Endothelial cell of umbilical vein (primary cell): ENCODE results near the gene KCNJ18. TPM values are rescaled to one million over a fixed set of nuclear protein-coding genes. Genes with fewer than 3 reads are reported as not detected.
"Not testable (repeated sequence)": the region's sequence is repeated elsewhere in the genome, so short reads cannot be mapped to it uniquely, and the experiment has no call there.

Source experiments
- BruUV-seq: library from RNA; stranded (reverse); fragments of 400-500 nt; replicated peaks from 2 replicates; lab custom pipeline; 2021; lab: Mats Ljungman, UMichigan
- CTCF ChIA-PET: fragments of 300-600, 350-600 bp; sonication (Branson Sonifier 250); formaldehyde crosslinking; loops from one replicate; lab custom pipeline; 2021; ENCODE audit warnings: antibody characterized with exemption, inconsistent platforms; lab: Charles Lee
- POLR2A ChIA-PET: fragments of 300-600, 350-600 bp; sonication (Branson Sonifier 250); formaldehyde crosslinking; loops from one replicate; lab custom pipeline; 2021; ENCODE audit warnings: antibody characterized with exemption, inconsistent platforms; lab: Charles Lee
- DNase-seq: peaks from one replicate; pipeline ENCODE4 v3.0.0-alpha.2; 2011; ENCODE audit warnings: low read depth, low spot score
- FAIRE-seq: peaks from 2 replicates; lab custom pipeline; 2011; peaks lifted over from hg19 to GRCh38; lab: Jason Lieb, UNC
- H2AFZ ChIP-seq: 2 replicates; pipeline ENCODE4 v1.6.0; 2012; ENCODE audit warnings: low read depth, low read length, control low read depth, inconsistent platforms
- H3K27ac ChIP-seq: 2 replicates; pipeline ENCODE4 v1.5.1; 2011; ENCODE audit warnings: low read depth, mild to moderate bottlenecking, control low read depth, low read length, moderate library complexity; ENCODE audit not compliant: insufficient read depth
- H3K27me3 ChIP-seq, 2 experiments: 2 replicates each; pipeline versions ENCODE4 v1.6.0 to v1.6.1; 2011; ENCODE audit warnings: low read length in 2 of 2, mixed read lengths in 1 of 2; ENCODE audit not compliant: control insufficient read depth in 2 of 2, insufficient read depth in 2 of 2
- H3K36me3 ChIP-seq, 2 experiments: 2 replicates in 1 of 2; 3 replicates in 1 of 2; pipeline ENCODE4 v1.5.1; 2011; ENCODE audit warnings: low read length in 2 of 2, mild to moderate bottlenecking in 1 of 2, moderate library complexity in 1 of 2; ENCODE audit not compliant: control insufficient read depth in 2 of 2, insufficient read depth in 2 of 2; ENCODE audit errors: extremely low read depth in 1 of 2
- H3K4me1 ChIP-seq: 3 replicates; pipeline ENCODE4 v1.5.1; 2011; ENCODE audit warnings: mild to moderate bottlenecking, low read length; ENCODE audit not compliant: control insufficient read depth, insufficient read depth; ENCODE audit errors: extremely low read depth
- H3K4me2 ChIP-seq: 2 replicates; pipeline ENCODE4 v1.6.1; 2011; ENCODE audit warnings: low read length, control low read depth, mixed read lengths; ENCODE audit not compliant: insufficient read depth
- H3K4me3 ChIP-seq, 3 experiments: fragments of 200-600 bp in 1 of 3; sonication (generic), shearing (Covaris generic) in 1 of 3; replicated peaks in 1 of 3; 2 replicates each; pipeline ENCODE4 v1.5.1; 2011 to 2016; ENCODE audit warnings: control low read depth in 3 of 3, low read length in 3 of 3, mild to moderate bottlenecking in 2 of 3, inconsistent platforms in 1 of 3, low read depth in 1 of 3, moderate library complexity in 1 of 3; ENCODE audit not compliant: insufficient read depth in 1 of 3
- H3K79me2 ChIP-seq: 2 replicates; pipeline ENCODE4 v1.6.0; 2012; ENCODE audit warnings: low read length, inconsistent platforms; ENCODE audit not compliant: control insufficient read depth, insufficient read depth
- H3K9ac ChIP-seq: replicated peaks from 2 replicates; pipeline ENCODE3; 2011; ENCODE audit warnings: low read length, control low read depth; ENCODE audit not compliant: insufficient read depth; ENCODE audit errors: extremely low read depth
- H3K9me1 ChIP-seq: replicated peaks from 3 replicates; pipeline ENCODE4 v1.6.0; 2011; ENCODE audit warnings: mild to moderate bottlenecking, low read length; ENCODE audit not compliant: control insufficient read depth, insufficient read depth; ENCODE audit errors: extremely low read depth
- H3K9me3 ChIP-seq: replicated peaks from 2 replicates; pipeline ENCODE4 v1.5.1; 2012; ENCODE audit warnings: low read length, inconsistent platforms; ENCODE audit not compliant: control insufficient read depth, insufficient read depth
- H4K20me1 ChIP-seq: replicated peaks from 2 replicates; pipeline ENCODE3; 2011; ENCODE audit warnings: mild to moderate bottlenecking, low read length; ENCODE audit not compliant: control insufficient read depth, insufficient read depth; ENCODE audit errors: extremely low read depth
- dilution Hi-C: fragments of 300-500 bp; cut with MboI; formaldehyde crosslinking; loops from one replicate; pipeline ENCODE4 v1.15.0; 2019; ENCODE audit warnings: low sequenced_read_pairs; ENCODE audit not compliant: extremely low pct_ligation_motif_present
- intact Hi-C: fragments of 100-400 bp; cut with micrococcal nuclease; formaldehyde crosslinking; loops from one replicate; pipeline ENCODE4 v1.10.0; 2022
- polyA plus RNA-seq, 4 experiments: library from polyadenylated mRNA; depleted of rRNA in 3 of 4; stranded (reverse) in 3 of 4; unstranded in 1 of 4; fragments of >200 nt; gene quantifications; 2 replicates each; pipeline versions ENCODE4 v1.2.1 to v1.2.3, GENCODE V29; 2011 to 2012; ENCODE audit warnings: missing spikeins in 1 of 4
- total RNA-seq: library from RNA; stranded (reverse); gene quantifications from 2 replicates; pipeline ENCODE4 v1.2.3, GENCODE V29; 2021

Gene KCNJ18
- total and polyA plus RNA-seq, 2 donors (not counting 3 experiments of a cell fraction or from before 2014, with no cell fraction given), result not detected

DNA sequence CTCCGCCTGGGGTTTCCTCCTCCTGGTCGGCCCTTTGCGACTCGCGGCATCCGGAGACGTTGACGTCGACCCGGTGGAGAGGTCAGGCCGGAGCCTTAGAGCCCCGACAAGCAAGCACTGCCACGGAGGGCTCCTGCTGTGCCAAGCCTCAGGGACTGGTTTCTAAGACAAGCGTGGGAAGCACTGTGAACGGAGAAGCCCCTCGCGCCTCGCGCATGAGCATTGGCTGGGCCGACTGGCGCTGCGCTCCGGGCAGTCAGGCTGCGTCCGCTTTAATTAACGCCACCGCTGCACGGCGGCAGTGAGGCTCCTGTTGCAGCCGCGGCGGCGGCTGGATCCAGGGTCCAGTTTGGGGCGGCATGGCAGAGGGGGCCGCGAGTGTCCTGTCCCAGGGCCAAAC is 10.2 kb upstream of the KCNJ18 start:
- H2AFZ ChIP-seq, POLR2A ChIA-PET, H3K4me2 ChIP-seq, H3K9me1 ChIP-seq, H3K4me1 ChIP-seq, dilution Hi-C loops, BruUV-seq, H3K27me3 ChIP-seq, CTCF ChIA-PET, H3K9ac ChIP-seq, FAIRE-seq, H3K79me2 ChIP-seq, H3K4me3 ChIP-seq, H3K36me3 ChIP-seq, intact Hi-C loops, H4K20me1 ChIP-seq, H3K27ac ChIP-seq, DNase-seq: not testable (repeated sequence)
- peaks cover 15% of the 10 kb centered on the region for H3K9me3 ChIP-seq

- H3K9me3 ChIP-seq, H3K9me1 ChIP-seq, FAIRE-seq, H3K4me2 ChIP-seq, POLR2A ChIA-PET, H3K9ac ChIP-seq, H3K79me2 ChIP-seq, dilution Hi-C loops, H3K27ac ChIP-seq, DNase-seq, H3K36me3 ChIP-seq, H3K4me3 ChIP-seq, H3K4me1 ChIP-seq, intact Hi-C loops, BruUV-seq, H3K27me3 ChIP-seq, H2AFZ ChIP-seq, H4K20me1 ChIP-seq, CTCF ChIA-PET: not testable (repeated sequence)
Measured at GRCh38 chr17:21683142-21683712, 9.1 kb upstream of the KCNJ18 start.

- POLR2A ChIA-PET, intact Hi-C loops, dilution Hi-C loops, CTCF ChIA-PET, H3K36me3 ChIP-seq, H3K9ac ChIP-seq, H3K79me2 ChIP-seq, BruUV-seq, H3K27me3 ChIP-seq, H2AFZ ChIP-seq, H3K4me3 ChIP-seq, H3K4me1 ChIP-seq, H3K9me3 ChIP-seq, H3K27ac ChIP-seq, H3K4me2 ChIP-seq, DNase-seq, H3K9me1 ChIP-seq, H4K20me1 ChIP-seq, FAIRE-seq: not testable (repeated sequence)
Measured at GRCh38 chr17:21683897-21684296, 8.4 kb upstream of the KCNJ18 start.

- intact Hi-C loops, H3K79me2 ChIP-seq, POLR2A ChIA-PET, dilution Hi-C loops, H3K36me3 ChIP-seq, FAIRE-seq, H3K4me2 ChIP-seq, BruUV-seq, CTCF ChIA-PET, H3K4me3 ChIP-seq, H3K4me1 ChIP-seq, H3K9me1 ChIP-seq, H3K27ac ChIP-seq, H3K9me3 ChIP-seq, H3K9ac ChIP-seq, H4K20me1 ChIP-seq, H2AFZ ChIP-seq, H3K27me3 ChIP-seq, DNase-seq: not testable (repeated sequence)
Measured at GRCh38 chr17:21684384-21684783, 7.9 kb upstream of the KCNJ18 start.
